Thyroid gland (tissue), 4 donors: ENCODE results near the gene NCOR1.

Source experiments
- CTCF ChIP-seq, 6 experiments: fragments of 200-600 bp in 3 of 6; fragments of 450-650 bp in 3 of 6; sonication (generic) in 3 of 6; IDR thresholded peaks; one replicate each; pipeline ENCODE4 v1.5.1; 2016 to 2019; ENCODE audit warnings: antibody characterized with exemption in 6 of 6, mild to moderate bottlenecking in 2 of 6, inconsistent platforms in 1 of 6, moderate library complexity in 1 of 6
- POLR2A ChIP-seq, 2 donors: fragments of 450-650 bp; IDR thresholded peaks; one replicate each; pipeline ENCODE4 v1.6.1; 2017; ENCODE audit warnings: antibody characterized with exemption in 2 of 2, mild to moderate bottlenecking in 2 of 2, moderate library complexity in 1 of 2

- no peak for TF ChIP-seq POLR2A (IDR thresholded peaks at IDR 0.05)
- TF ChIP-seq CTCF (IDR thresholded peaks at IDR 0.05), result no peak
These were observed 74.5 kb downstream of the NCOR1 start for GRCh38 chr17:16140854-16141253.
